ENCODE measurements around the gene TBL1X.

Gene TBL1X

DNA sequence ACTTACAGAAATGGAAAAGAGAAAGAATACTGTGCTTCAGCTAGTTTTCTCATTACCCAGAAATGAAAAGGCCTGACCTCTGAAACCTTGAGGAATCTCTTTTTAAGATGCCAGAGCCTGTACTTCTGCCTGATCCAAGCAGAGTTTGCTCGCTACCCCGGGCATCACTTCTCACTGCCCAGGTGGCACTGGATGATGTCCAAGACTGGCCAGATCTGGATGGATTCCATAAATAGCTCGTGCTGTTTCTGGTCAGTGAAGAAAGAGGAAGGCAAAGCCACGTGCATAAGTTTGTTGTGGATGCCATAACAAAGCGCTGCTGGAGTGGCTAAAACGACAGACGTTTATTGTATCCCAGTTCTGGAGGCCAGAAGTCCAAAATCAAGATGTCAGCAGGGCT is 133.5 kb downstream of the TBL1X start:
- Histone ChIP-seq H2AFZ (no peak overlapping the region), H3K27me3 (ENCODE audit: control insufficient read depth, insufficient read depth, low read length) (no peaks in the 10 kb centered on the region), H3K27ac (no peak overlapping the region), H3K4me2 (ENCODE audit: low read length) (no peak overlapping the region), H3K9ac (no peak overlapping the region), H3K36me3 (ENCODE audit: control insufficient read depth, insufficient read depth, low read length) (no peaks in the 10 kb centered on the region), H3K9me3 (ENCODE audit: control insufficient read depth, low read length) (no peaks in the 10 kb centered on the region), H3K4me1 (no peaks in the 10 kb centered on the region), H3K4me3 (ENCODE audit: low read depth, low read length) (no peak overlapping the region), H3K79me2 (no peaks in the 10 kb centered on the region)
- no peak for TF ChIP-seq CTCF (IDR thresholded peaks at IDR 0.05)

- H3K79me2 ChIP-seq = no peaks in the 10 kb centered on the region
- no peak overlapping the region for H3K4me3 ChIP-seq (ENCODE audit: low read depth, low read length)
- TF ChIP-seq CTCF (IDR thresholded peaks at IDR 0.05) = no peak
- no peak overlapping the region for H3K9ac ChIP-seq
- no peaks in the 10 kb centered on the region for H3K27me3 ChIP-seq (ENCODE audit: control insufficient read depth, insufficient read depth, low read length)
- no peaks in the 10 kb centered on the region for H3K4me1 ChIP-seq
- H3K36me3 ChIP-seq (ENCODE audit: control insufficient read depth, insufficient read depth, low read length) = no peaks in the 10 kb centered on the region
- H3K9me3 ChIP-seq (ENCODE audit: control insufficient read depth, low read length) = no peaks in the 10 kb centered on the region
- H3K27ac ChIP-seq = no peak overlapping the region
- no peak overlapping the region for H3K4me2 ChIP-seq (ENCODE audit: low read length)
- no peak overlapping the region for H2AFZ ChIP-seq
Measured at GRCh38 chrX:9604111-9604907, 139.5 kb downstream of the TBL1X start.

DNA sequence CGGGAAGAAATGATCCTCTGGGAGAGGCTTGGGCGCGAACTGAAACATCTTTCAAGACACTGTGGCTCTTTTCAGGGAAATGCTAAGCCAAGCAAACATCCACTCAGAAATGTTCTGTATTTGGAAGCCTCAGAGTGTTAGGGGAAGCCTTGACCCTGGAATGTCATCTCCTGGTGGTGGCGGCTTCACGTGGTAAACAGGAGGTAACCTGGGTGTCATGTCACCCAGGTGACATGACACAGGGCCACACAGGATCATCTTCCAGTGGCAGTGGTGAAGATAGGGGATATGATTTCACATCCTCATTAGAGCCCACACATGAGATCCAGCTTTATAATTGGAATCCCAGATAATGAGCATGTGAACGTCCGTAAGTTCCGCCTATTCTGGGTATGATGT is 140.0 kb downstream of the TBL1X start:
- H3K9ac ChIP-seq = no peak overlapping the region
- H3K9me3 ChIP-seq (ENCODE audit: control insufficient read depth, low read length) = no peaks in the 10 kb centered on the region
- H3K27me3 ChIP-seq (ENCODE audit: control insufficient read depth, insufficient read depth, low read length) = no peaks in the 10 kb centered on the region
- H3K4me1 ChIP-seq = no peaks in the 10 kb centered on the region
- no peak overlapping the region for H3K4me3 ChIP-seq (ENCODE audit: low read depth, low read length)
- H3K27ac ChIP-seq = no peak overlapping the region
- no peaks in the 10 kb centered on the region for H3K36me3 ChIP-seq (ENCODE audit: control insufficient read depth, insufficient read depth, low read length)
- H3K4me2 ChIP-seq (ENCODE audit: low read length) = no peak overlapping the region
- no peak for TF ChIP-seq CTCF (IDR thresholded peaks at IDR 0.05)
- H3K79me2 ChIP-seq = no peaks in the 10 kb centered on the region
- no peak overlapping the region for H2AFZ ChIP-seq

- Histone ChIP-seq H3K27ac (no peak overlapping the region), H3K36me3 (ENCODE audit: control insufficient read depth, insufficient read depth, low read length) (no peaks in the 10 kb centered on the region), H3K79me2 (no peaks in the 10 kb centered on the region), H3K9me3 (ENCODE audit: control insufficient read depth, low read length) (no peaks in the 10 kb centered on the region), H3K27me3 (ENCODE audit: control insufficient read depth, insufficient read depth, low read length) (no peaks in the 10 kb centered on the region), H3K4me3 (ENCODE audit: low read depth, low read length) (no peak overlapping the region), H3K4me1 (no peaks in the 10 kb centered on the region), H3K9ac (no peak overlapping the region), H3K4me2 (ENCODE audit: low read length) (no peak overlapping the region), H2AFZ (no peak overlapping the region)
- no peak for TF ChIP-seq CTCF (IDR thresholded peaks at IDR 0.05)
Measured at GRCh38 chrX:9605484-9605883, 140.6 kb downstream of the TBL1X start.

- H3K9me3 ChIP-seq (ENCODE audit: control insufficient read depth, low read length) = no peaks in the 10 kb centered on the region
- H3K9ac ChIP-seq = no peak overlapping the region
- no peak for TF ChIP-seq CTCF (IDR thresholded peaks at IDR 0.05)
Measured at GRCh38 chrX:9606971-9607370, 142.1 kb downstream of the TBL1X start.

More at GRCh38 chrX:9606971-9607370, 142.1 kb downstream of the TBL1X start:
- Histone ChIP-seq H3K79me2 (no peaks in the 10 kb centered on the region), H3K4me2 (ENCODE audit: low read length) (no peak overlapping the region), H3K4me3 (ENCODE audit: low read depth, low read length) (no peak overlapping the region), H2AFZ (no peak overlapping the region), H3K27me3 (ENCODE audit: control insufficient read depth, insufficient read depth, low read length) (no peaks in the 10 kb centered on the region), H3K36me3 (ENCODE audit: control insufficient read depth, insufficient read depth, low read length) (no peaks in the 10 kb centered on the region), H3K4me1 (no peaks in the 10 kb centered on the region), H3K27ac (no peak overlapping the region)
